Transverse colon (tissue), 4 donors: Measurements from ENCODE around the gene TMEFF1.

ENCODE experiments used
- POLR2AphosphoS5 ChIP-seq, 3 donors: sonication (generic); formaldehyde crosslinking; IDR thresholded peaks; one replicate each; pipeline ENCODE4 v1.6.1; 2016; ENCODE audit warnings: antibody characterized with exemption in 3 of 3
- TF ChIP-seq, protein P1 (sequence below), 5 experiments: fragments of 200-600 bp in 3 of 5; fragments of 450-650 bp in 2 of 5; sonication (generic) in 3 of 5; IDR thresholded peaks; 1 replicate in 2 of 5; 2 replicates in 3 of 5; pipeline ENCODE4 v1.5.1; 2016 to 2017; ENCODE audit warnings: antibody characterized with exemption in 5 of 5, inconsistent platforms in 3 of 5, mild to moderate bottlenecking in 2 of 5, moderate library complexity in 1 of 5

DNA sequence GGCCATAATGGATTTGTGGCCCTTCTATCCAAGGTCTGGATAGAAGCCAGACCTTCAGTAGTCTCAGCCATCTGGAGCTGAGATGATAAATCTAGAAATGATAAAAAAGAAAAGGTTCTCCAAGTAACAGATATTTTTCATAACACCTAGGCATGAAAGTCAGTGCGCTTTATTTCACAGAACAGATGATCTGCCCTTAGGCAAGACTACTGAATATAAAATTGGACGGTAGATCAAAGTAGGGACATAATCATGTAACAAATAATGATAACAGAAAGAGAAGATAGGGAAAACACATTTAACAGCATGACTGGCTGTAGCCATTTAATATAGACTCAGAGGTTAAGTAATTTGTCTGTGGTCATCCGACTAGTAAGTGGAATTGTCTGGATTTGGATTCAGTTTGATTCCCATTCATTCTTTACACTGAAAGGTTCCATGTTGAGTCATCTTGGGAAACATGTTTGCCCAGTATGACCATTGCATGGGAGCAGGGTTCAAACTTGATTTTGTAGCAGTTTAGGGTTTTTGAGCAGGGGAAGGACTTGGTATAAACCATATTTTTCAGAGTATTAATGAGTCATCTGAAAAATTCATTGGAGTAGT, 100.8 kb downstream of the TMEFF1 start:
- no peak for TF ChIP-seq POLR2AphosphoS5 (IDR thresholded peaks at IDR 0.05)
- TF ChIP-seq, protein P1, sequence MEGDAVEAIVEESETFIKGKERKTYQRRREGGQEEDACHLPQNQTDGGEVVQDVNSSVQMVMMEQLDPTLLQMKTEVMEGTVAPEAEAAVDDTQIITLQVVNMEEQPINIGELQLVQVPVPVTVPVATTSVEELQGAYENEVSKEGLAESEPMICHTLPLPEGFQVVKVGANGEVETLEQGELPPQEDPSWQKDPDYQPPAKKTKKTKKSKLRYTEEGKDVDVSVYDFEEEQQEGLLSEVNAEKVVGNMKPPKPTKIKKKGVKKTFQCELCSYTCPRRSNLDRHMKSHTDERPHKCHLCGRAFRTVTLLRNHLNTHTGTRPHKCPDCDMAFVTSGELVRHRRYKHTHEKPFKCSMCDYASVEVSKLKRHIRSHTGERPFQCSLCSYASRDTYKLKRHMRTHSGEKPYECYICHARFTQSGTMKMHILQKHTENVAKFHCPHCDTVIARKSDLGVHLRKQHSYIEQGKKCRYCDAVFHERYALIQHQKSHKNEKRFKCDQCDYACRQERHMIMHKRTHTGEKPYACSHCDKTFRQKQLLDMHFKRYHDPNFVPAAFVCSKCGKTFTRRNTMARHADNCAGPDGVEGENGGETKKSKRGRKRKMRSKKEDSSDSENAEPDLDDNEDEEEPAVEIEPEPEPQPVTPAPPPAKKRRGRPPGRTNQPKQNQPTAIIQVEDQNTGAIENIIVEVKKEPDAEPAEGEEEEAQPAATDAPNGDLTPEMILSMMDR (IDR thresholded peaks at IDR 0.05): no peak
